MG63 (cell line): ENCODE data around the gene ZCCHC17. TPM values are rescaled to one million over a fixed set of nuclear protein-coding genes. Genes with fewer than 3 reads are reported as not detected.

ENCODE experiments used
- DNase-seq: peaks from one replicate; pipeline ENCODE4 v3.0.0-alpha.2; 2020
- H3K27me3 ChIP-seq: fragments of 250-450 bp; sonication (Bioruptor Pico); 2 replicates; pipeline ENCODE4 v1.5.1; 2020; ENCODE audit warnings: mild to moderate bottlenecking, moderate library complexity
- H3K36me3 ChIP-seq: fragments of 250-450 bp; sonication (Bioruptor Pico); 2 replicates; pipeline ENCODE4 v1.5.1; 2020; ENCODE audit warnings: mild to moderate bottlenecking, moderate library complexity
- H3K4me3 ChIP-seq: fragments of 250-450 bp; sonication (Bioruptor Pico); 2 replicates; pipeline ENCODE4 v1.5.1; 2020; ENCODE audit warnings: mild to moderate bottlenecking, moderate library complexity
- H3K9me3 ChIP-seq: fragments of 250-450 bp; sonication (Bioruptor Pico); 2 replicates; pipeline ENCODE4 v1.5.1; 2020; ENCODE audit warnings: mild to moderate bottlenecking, moderate library complexity
- total RNA-seq: library from RNA; depleted of rRNA; stranded (reverse); fragments of >200 nt; shearing (Covaris generic); gene quantifications from 2 replicates; pipeline ENCODE4 v1.2.3, GENCODE V29; 2014; ENCODE audit warnings: low replicate concordance

ZCCHC17 gene
- total RNA-seq, 1 experiment from 2014 or later = 80.4 TPM

GRCh38 chr1:31297277-31298247 lies 730 bp downstream of the ZCCHC17 start:
- Histone ChIP-seq H3K36me3 (peaks cover 40% of the 10 kb centered on the region), H3K9me3 (no peaks in the 10 kb centered on the region), H3K4me3 (peak overlapping the region; percentile 89), H3K27me3 (no peaks in the 10 kb centered on the region)
- DNase-seq = no peak

GRCh38 chr1:31299365-31299764 lies 2.5 kb downstream of the ZCCHC17 start:
- peak; percentile 23 for DNase-seq
- Histone ChIP-seq H3K9me3 (no peaks in the 10 kb centered on the region), H3K27me3 (no peaks in the 10 kb centered on the region), H3K36me3 (peaks cover 25% of the 10 kb centered on the region), H3K4me3 (no peak overlapping the region)

DNA sequence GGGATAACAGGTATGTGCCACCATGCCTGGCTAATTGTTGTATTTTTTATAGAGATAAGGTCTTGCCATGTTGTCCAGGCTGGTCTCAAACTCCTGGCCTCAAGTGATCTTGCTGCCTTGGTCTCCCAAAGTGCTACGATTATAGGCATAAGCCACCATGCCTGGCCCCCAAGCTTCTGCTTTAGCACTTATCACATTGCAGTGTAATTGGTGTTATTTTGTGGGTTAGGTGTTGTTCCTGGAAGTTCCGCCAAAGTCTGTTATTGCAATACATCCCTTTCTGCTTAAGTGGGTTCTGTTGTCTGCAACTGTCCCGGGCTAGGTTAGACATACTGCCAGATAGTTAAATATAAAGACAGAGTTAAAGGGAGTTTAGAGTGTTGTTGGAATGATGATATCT lies 3.4 kb downstream of the ZCCHC17 start:
- Histone ChIP-seq H3K9me3 (no peaks in the 10 kb centered on the region), H3K36me3 (peaks cover 18% of the 10 kb centered on the region), H3K27me3 (no peaks in the 10 kb centered on the region), H3K4me3 (no peak overlapping the region)
- no peak for DNase-seq

DNA sequence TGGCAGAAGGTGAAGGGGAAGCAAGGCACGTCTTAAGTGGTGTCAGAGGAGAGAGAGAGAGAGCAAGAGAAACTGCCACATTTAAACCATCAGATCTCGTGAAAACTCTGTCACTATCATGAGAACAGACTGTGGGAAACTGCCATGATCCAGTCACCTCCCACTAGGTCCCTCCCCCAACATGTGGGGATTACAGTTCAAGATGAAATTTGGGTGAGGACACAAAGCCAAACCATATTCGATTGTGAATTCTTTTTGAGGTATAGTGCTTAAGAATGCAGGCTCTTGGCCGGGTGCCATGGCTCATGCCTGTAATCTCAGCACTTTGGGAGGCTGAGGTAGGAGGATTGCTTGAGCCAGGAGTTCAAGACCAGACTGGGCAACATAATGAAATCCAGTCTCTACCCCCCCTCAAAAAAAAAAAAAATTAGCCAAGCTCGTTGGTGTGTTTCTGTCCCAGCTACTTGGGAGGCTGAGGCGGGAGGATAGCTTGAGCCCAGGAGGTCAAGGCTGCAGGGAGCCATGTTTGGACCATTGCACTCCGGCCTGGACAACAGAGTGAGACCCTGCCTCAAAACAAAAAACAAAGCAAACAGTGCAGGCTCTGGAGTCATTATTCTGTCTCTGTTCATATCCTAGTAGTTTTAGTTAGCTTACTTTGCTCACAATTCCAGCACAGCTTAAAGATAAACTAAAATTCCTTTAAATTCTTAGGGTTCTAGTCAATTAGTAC lies 6.0 kb downstream of the ZCCHC17 start:
- no peak overlapping the region for H3K4me3 ChIP-seq
- peak; percentile 57 for DNase-seq

GRCh38 chr1:31306278-31306677 lies 9.4 kb downstream of the ZCCHC17 start:
- H3K36me3 ChIP-seq = peaks cover 31% of the 10 kb centered on the region
- no peak overlapping the region for H3K4me3 ChIP-seq
- DNase-seq = peak; percentile 71
- H3K27me3 ChIP-seq = no peaks in the 10 kb centered on the region
- no peaks in the 10 kb centered on the region for H3K9me3 ChIP-seq

More for the DNA sequence above, 6.0 kb downstream of the ZCCHC17 start:
- no peaks in the 10 kb centered on the region for H3K27me3 ChIP-seq
- peaks cover 13% of the 10 kb centered on the region for H3K36me3 ChIP-seq
- H3K9me3 ChIP-seq = no peaks in the 10 kb centered on the region

GRCh38 chr1:31308036-31308435 lies 11.2 kb downstream of the ZCCHC17 start:
- Histone ChIP-seq H3K4me3 (no peak overlapping the region), H3K27me3 (no peaks in the 10 kb centered on the region), H3K9me3 (no peaks in the 10 kb centered on the region), H3K36me3 (peaks cover 39% of the 10 kb centered on the region)
- DNase-seq = no peak

- DNase-seq = no peak
- Histone ChIP-seq H3K4me3 (no peak overlapping the region), H3K27me3 (no peaks in the 10 kb centered on the region), H3K36me3 (peaks cover 46% of the 10 kb centered on the region), H3K9me3 (no peaks in the 10 kb centered on the region)
Measured at GRCh38 chr1:31310198-31310597, 13.4 kb downstream of the ZCCHC17 start.

DNA sequence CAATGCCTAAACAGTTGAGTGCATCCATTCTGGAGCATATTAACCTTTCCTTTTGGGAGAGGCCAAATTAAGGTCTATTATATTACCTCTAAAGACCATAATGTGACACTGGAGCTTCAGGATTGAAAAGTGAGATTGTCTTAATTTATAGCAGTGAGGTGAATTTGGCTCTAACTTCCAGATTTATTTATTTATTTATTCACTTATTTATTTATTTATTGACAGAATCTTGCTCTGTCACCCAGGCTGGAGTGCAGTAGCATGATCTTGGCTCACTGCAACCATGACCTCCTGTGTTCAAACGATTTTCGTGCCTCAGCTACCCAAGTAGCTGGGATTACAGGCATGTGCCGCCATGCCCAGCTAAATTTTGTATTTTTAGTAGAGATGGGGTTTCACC lies 19.1 kb downstream of the ZCCHC17 start:
- DNase-seq = no peak
- no peak overlapping the region for H3K4me3 ChIP-seq
- peaks cover 75% of the 10 kb centered on the region for H3K36me3 ChIP-seq
- no peaks in the 10 kb centered on the region for H3K27me3 ChIP-seq
- H3K9me3 ChIP-seq = no peaks in the 10 kb centered on the region

DNA sequence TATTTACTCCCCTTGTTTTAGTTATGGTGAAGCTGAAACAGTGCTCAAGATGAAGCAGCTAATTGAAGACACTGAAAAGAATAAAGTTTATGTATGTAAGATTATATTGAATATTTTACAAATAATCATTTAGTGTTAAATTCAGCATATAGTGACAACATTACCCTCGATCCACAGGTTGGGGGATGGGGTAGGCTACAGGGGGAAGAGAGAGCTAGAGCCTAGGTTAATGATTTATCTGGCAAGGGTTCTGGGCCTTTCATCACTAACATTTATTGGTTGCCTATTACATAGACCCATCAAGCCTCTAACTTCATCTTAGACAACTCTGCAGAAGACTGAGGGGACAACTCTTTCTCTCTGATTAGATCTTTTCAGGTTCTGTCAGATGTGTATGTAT lies 21.3 kb downstream of the ZCCHC17 start:
- peaks cover 61% of the 10 kb centered on the region for H3K36me3 ChIP-seq
- no peaks in the 10 kb centered on the region for H3K27me3 ChIP-seq
- no peaks in the 10 kb centered on the region for H3K9me3 ChIP-seq
- no peak overlapping the region for H3K4me3 ChIP-seq
- no peak for DNase-seq

- H3K9me3 ChIP-seq = no peaks in the 10 kb centered on the region
- H3K4me3 ChIP-seq = no peak overlapping the region
- H3K27me3 ChIP-seq = no peaks in the 10 kb centered on the region
- H3K36me3 ChIP-seq = peaks cover 22% of the 10 kb centered on the region
- DNase-seq = no peak
Measured at GRCh38 chr1:31324093-31324492, 27.3 kb downstream of the ZCCHC17 start.

GRCh38 chr1:31324992-31325391 lies 28.2 kb downstream of the ZCCHC17 start:
- DNase-seq = no peak
- no peaks in the 10 kb centered on the region for H3K9me3 ChIP-seq

GRCh38 chr1:31326461-31326860 lies 29.6 kb downstream of the ZCCHC17 start:
- Histone ChIP-seq H3K27me3 (no peaks in the 10 kb centered on the region), H3K36me3 (peaks cover 4% of the 10 kb centered on the region), H3K4me3 (no peak overlapping the region), H3K9me3 (no peaks in the 10 kb centered on the region)
- no peak for DNase-seq

More at GRCh38 chr1:31324992-31325391, 28.2 kb downstream of the ZCCHC17 start:
- Histone ChIP-seq H3K36me3 (peaks cover 18% of the 10 kb centered on the region), H3K4me3 (no peak overlapping the region), H3K27me3 (no peaks in the 10 kb centered on the region)

DNA sequence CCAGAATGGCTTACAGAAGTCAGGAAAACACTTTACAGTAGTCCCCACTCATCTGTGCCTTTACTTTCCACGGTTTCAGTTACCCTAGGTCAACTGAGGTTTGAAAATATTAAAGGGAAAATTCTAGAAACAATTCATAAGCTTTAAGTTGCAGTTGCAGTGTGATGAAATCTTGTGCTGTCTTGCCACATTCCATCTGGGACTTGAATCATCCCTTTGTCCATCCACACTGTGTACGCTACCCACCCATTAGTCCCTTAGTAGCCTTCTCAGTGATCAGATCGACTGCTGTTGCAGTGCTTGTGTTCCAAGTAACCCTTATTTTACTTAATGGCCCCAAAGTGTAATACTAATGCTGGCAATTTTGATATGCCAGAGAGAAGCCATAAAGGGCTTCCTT lies 30.5 kb downstream of the ZCCHC17 start:
- Histone ChIP-seq H3K27me3 (no peaks in the 10 kb centered on the region), H3K4me3 (no peak overlapping the region), H3K9me3 (no peaks in the 10 kb centered on the region), H3K36me3 (peaks cover 4% of the 10 kb centered on the region)
- no peak for DNase-seq

- no peak overlapping the region for H3K4me3 ChIP-seq
- H3K36me3 ChIP-seq = peaks cover 19% of the 10 kb centered on the region
- no peak for DNase-seq
- H3K27me3 ChIP-seq = no peaks in the 10 kb centered on the region
- no peaks in the 10 kb centered on the region for H3K9me3 ChIP-seq
Measured at GRCh38 chr1:31335007-31335406, 38.2 kb downstream of the ZCCHC17 start.

DNA sequence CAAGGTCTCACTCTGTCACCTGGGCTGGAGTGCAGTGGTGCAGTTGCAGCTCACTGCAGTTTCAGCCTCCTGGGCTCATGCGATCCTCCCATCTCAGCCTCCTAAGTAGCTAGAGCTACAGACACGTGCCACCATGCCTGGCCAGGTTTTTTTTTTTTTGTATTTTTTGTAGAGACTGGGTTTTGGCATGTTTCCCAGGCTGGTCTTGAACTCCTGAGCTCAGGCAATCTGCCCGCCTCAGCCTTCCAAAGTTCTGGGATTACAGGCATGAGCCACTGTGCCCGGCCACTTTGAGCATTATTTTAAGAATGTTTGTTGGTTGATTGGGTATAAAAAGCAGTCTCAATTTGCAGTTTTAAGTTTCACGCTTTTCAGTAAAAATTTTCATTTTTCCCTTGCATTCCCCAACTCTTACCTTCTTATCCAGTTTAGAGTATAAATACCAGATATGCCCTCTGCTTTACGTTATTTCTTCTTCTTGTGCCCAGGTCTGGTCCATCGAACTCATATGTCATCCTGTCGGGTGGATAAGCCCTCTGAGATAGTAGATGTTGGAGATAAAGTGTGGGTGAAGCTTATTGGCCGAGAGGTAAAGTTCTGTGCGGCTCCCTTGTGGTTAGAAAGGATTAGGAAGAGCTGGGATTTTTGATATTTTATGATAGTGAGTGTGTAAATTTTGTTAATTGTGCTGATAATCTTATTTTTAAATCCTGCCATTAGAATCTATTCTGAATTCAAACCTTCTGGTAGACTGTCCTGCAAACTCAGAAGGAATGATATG lies 40.0 kb downstream of the ZCCHC17 start:
- no peaks in the 10 kb centered on the region for H3K9me3 ChIP-seq
- H3K4me3 ChIP-seq = no peak overlapping the region
- peaks cover 23% of the 10 kb centered on the region for H3K36me3 ChIP-seq
- peak; percentile 28 for DNase-seq
- no peaks in the 10 kb centered on the region for H3K27me3 ChIP-seq

DNA sequence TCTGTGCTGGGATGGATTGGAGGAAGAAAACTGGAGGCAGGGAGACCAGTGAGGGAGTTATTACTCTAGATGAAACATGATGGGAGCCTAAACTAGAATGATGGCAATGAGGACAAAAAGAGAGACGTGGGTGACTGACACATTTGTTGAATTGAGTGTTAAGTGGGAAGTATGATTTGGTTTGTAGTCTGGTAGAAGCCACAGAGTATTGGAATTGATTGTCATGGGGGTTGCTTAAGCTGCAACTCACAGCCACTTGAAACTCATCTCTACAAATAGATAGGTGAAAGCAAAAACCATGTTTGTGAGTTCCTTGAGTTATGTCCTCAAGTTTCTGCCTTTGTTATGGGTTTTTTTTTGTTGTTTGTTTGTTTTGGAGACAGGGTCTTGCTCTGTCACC lies 47.7 kb downstream of the ZCCHC17 start:
- H3K27me3 ChIP-seq = no peaks in the 10 kb centered on the region
- DNase-seq = no peak
- no peaks in the 10 kb centered on the region for H3K9me3 ChIP-seq
- H3K36me3 ChIP-seq = peaks cover 23% of the 10 kb centered on the region
- H3K4me3 ChIP-seq = no peak overlapping the region

GRCh38 chr1:31345635-31346034 lies 48.8 kb downstream of the ZCCHC17 start:
- peaks cover 28% of the 10 kb centered on the region for H3K36me3 ChIP-seq
- H3K4me3 ChIP-seq = no peak overlapping the region
- no peaks in the 10 kb centered on the region for H3K9me3 ChIP-seq
- no peak for DNase-seq
- H3K27me3 ChIP-seq = no peaks in the 10 kb centered on the region
